Renal cortex interstitium (tissue), 15 donors: ENCODE data around the gene PIGM. TPM values are rescaled to one million over a fixed set of nuclear protein-coding genes. Genes with fewer than 3 reads are reported as not detected.

Experiments used
- DNase-seq, 11 donors: peaks; one replicate each; pipeline ENCODE4 v3.0.0-alpha.2; 2013; ENCODE audit warnings: low read depth in 9 of 11, low spot score in 4 of 11; ENCODE audit errors: extremely low read depth in 1 of 11
- long read RNA-seq, 16 experiments: transcript quantifications; one replicate each; lab custom pipeline, GENCODE V29; 2026
- polyA plus RNA-seq, 3 donors: library from polyadenylated mRNA; unstranded; fragments of 120-200 nt; gene quantifications; one replicate each; pipeline ENCODE4 v1.2.1, GENCODE V29; 2013; ENCODE audit not compliant: insufficient read length in 3 of 3

PIGM gene
- 10 to 100 TPM; 11.7 to 13.0 (median 12.4) TPM for polyA plus RNA-seq
- long read RNA-seq, donor 1, full-length matches to known transcripts = 21 of 21 reads
- long read RNA-seq, donor 1, partial matches to known transcripts = 0 of 21 reads
- long read RNA-seq, donor 1, other reads (novel, unspliced or antisense) = 0 of 21 reads
- long read RNA-seq, donor 2, full-length matches to known transcripts = 14 of 14 reads
- long read RNA-seq, donor 2, partial matches to known transcripts = 0 of 14 reads
- long read RNA-seq, donor 2, other reads (novel, unspliced or antisense) = 0 of 14 reads
- long read RNA-seq, donor 3, full-length matches to known transcripts = 29 of 29 reads
- long read RNA-seq, donor 3, partial matches to known transcripts = 0 of 29 reads
- long read RNA-seq, donor 3, other reads (novel, unspliced or antisense) = 0 of 29 reads
- long read RNA-seq, donor 4, full-length matches to known transcripts = 29 of 29 reads
- long read RNA-seq, donor 4, partial matches to known transcripts = 0 of 29 reads
- long read RNA-seq, donor 4, other reads (novel, unspliced or antisense) = 0 of 29 reads
- long read RNA-seq, donor 5 = 0 reads
- long read RNA-seq, donor 6, full-length matches to known transcripts = 42 of 42 reads
- long read RNA-seq, donor 6, partial matches to known transcripts = 0 of 42 reads
- long read RNA-seq, donor 6, other reads (novel, unspliced or antisense) = 0 of 42 reads
- long read RNA-seq, donor 7, full-length matches to known transcripts = 35 of 35 reads
- long read RNA-seq, donor 7, partial matches to known transcripts = 0 of 35 reads
- long read RNA-seq, donor 7, other reads (novel, unspliced or antisense) = 0 of 35 reads
- long read RNA-seq, donor 8, full-length matches to known transcripts = 49 of 49 reads
- long read RNA-seq, donor 8, partial matches to known transcripts = 0 of 49 reads
- long read RNA-seq, donor 8, other reads (novel, unspliced or antisense) = 0 of 49 reads
- long read RNA-seq, donor 9, full-length matches to known transcripts = 23 of 23 reads
- long read RNA-seq, donor 9, partial matches to known transcripts = 0 of 23 reads
- long read RNA-seq, donor 9, other reads (novel, unspliced or antisense) = 0 of 23 reads
- long read RNA-seq, donor 10, full-length matches to known transcripts = 34 of 34 reads
- long read RNA-seq, donor 10, partial matches to known transcripts = 0 of 34 reads
- long read RNA-seq, donor 10, other reads (novel, unspliced or antisense) = 0 of 34 reads
- long read RNA-seq, donor 11, full-length matches to known transcripts = 14 of 14 reads
- long read RNA-seq, donor 11, partial matches to known transcripts = 0 of 14 reads
- long read RNA-seq, donor 11, other reads (novel, unspliced or antisense) = 0 of 14 reads
- long read RNA-seq, donor 12, full-length matches to known transcripts = 26 of 26 reads
- long read RNA-seq, donor 12, partial matches to known transcripts = 0 of 26 reads
- long read RNA-seq, donor 12, other reads (novel, unspliced or antisense) = 0 of 26 reads
- long read RNA-seq, donor 13, full-length matches to known transcripts = 38 of 38 reads
- long read RNA-seq, donor 13, partial matches to known transcripts = 0 of 38 reads
- long read RNA-seq, donor 13, other reads (novel, unspliced or antisense) = 0 of 38 reads
- long read RNA-seq, donor 14, full-length matches to known transcripts = 21 of 21 reads
- long read RNA-seq, donor 14, partial matches to known transcripts = 0 of 21 reads
- long read RNA-seq, donor 14, other reads (novel, unspliced or antisense) = 0 of 21 reads
- long read RNA-seq, donor 15, full-length matches to known transcripts = 20 of 20 reads
- long read RNA-seq, donor 15, partial matches to known transcripts = 0 of 20 reads
- long read RNA-seq, donor 15, other reads (novel, unspliced or antisense) = 0 of 20 reads
- long read RNA-seq, donor 16, full-length matches to known transcripts = 85 of 85 reads
- long read RNA-seq, donor 16, partial matches to known transcripts = 0 of 85 reads
- long read RNA-seq, donor 16, other reads (novel, unspliced or antisense) = 0 of 85 reads

DNA sequence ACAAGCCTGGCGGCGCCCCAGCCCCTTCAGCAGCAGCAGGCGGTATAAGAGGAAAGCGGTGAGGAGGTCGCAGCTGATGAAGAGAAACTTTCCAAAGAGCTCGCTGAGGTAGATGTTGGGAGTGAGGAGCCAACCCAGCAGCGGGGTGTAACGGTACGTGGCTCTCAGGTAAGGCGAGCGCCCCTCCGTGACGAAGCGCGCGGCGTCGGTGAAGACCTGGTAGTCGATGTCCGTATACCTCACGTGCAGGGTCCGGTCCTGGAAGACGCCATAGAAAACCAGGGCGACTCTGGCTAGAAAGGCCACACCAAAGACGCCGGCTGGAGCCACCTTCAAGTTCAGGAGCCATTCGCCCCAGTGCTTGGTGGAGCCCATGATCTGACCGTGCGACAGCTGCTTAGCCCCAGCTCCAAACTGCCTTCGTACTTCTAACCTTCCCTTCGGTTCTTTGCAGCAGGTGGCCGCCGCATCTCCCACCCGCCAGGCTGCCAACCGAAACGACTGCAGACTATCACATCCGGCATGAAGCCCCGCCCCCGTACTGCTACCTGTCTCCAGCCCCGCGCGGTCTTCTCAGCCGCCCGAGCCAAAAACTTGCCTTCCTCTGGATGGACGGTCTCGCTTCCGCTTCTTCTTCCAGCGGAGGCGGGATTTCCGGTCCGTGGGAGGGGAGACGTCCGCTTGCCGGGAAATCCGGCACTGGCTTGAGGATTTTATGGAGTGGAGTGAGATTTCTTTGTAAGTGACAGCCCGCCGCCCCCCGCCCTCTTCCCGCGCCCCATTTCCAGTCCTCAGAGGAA, at the start of gene PIGM:
TSS of gene PIGM (minus strand) at position 626 of the 800 bp plus-strand sequence. CDS start at position 375, 251 bp downstream.
- peak; percentile 85 to 95 (median 92) for DNase-seq

DNA sequence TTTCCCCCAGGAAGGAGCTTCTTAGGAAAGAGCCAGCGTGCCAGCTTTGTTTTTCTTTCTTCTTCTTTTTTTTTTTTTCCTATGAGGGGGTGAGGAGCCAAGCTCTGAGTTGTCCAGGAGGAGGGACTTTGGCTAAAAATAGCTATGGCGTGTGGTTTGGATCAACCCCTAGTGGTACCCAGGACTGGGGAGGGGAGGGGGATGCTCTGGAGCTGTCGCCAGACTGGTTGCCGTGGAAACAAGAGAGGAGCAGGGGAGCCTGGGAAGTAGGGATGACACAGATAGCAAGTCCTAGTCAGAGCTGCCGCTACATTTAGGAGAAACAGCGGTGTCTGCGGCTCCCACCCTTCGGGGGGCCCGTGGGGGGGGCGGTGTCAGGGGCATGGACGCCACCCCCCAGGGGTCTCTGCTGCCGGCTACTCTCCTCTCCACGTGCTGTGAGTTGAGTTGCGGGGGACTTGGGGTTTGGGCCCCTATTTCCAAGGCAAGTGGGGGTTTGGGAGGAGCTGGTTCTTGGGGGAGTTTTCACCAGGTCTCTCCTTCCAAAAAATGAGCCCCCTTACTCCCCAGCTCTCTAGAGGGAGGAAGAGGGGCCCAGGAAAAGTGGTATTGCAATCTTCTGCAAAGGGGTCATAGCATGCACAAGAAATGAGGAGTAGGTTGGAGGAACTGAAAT, 49.6 kb upstream of the PIGM start, which contains the start of gene KCNJ9:
TSS of gene KCNJ9 (plus strand) at position 278 of the 676 bp plus-strand sequence. CDS start 2,493 bp downstream, outside the sequence.
- DNase-seq = no peak

DNA sequence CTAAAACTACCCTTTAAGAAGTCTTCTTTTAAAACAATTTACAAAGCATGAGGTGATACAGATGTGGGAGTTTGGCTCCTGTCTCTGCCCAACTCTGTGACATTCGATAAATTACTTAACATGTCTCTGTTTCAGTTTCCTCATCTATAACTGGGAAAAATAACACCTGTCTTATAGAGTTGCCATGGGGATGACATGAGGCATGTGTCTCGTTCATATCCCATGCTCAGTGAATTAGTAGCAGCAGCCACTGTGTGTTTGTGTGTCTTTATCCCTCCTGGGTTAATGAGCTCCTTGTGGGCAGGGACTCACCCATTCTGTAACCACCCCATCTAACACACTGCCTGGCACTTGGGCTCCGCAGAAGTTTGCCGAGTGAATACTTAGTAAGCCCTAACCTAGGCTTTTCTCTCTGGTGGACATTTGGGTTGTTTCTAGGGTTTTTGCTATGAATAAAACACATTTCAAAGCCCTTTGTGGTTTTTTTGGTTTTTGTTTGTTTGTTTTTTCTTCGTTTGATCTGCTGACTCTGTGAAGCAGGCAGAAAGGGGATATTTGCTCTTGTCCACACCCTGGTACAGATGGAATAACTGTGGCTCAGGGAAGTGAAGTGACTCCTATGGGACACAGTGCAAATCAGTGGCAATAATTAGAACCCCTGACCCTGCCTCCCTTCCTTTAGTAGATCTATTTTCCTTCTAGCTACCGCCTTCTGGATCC, 48.8 kb upstream of the PIGM start:
- DNase-seq = no peak

DNA sequence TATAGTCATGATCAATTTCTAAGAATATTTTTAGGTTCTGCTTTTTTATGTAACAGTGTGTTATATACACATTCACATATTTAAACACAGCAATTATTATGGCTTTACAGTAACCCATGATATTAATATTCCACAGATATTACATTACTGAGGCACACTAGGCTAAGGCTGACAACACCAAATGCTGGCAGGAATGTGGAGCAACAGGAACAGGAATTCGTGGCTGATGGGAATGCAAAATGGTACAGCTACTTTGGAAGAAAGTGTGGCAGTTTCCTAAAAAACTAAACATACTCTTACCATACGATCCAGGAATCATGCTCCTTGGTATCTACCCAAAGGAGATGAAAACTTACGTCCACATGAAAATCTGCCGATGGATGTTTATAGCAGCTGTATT, 47.7 kb upstream of the PIGM start:
- no peak for DNase-seq

DNA sequence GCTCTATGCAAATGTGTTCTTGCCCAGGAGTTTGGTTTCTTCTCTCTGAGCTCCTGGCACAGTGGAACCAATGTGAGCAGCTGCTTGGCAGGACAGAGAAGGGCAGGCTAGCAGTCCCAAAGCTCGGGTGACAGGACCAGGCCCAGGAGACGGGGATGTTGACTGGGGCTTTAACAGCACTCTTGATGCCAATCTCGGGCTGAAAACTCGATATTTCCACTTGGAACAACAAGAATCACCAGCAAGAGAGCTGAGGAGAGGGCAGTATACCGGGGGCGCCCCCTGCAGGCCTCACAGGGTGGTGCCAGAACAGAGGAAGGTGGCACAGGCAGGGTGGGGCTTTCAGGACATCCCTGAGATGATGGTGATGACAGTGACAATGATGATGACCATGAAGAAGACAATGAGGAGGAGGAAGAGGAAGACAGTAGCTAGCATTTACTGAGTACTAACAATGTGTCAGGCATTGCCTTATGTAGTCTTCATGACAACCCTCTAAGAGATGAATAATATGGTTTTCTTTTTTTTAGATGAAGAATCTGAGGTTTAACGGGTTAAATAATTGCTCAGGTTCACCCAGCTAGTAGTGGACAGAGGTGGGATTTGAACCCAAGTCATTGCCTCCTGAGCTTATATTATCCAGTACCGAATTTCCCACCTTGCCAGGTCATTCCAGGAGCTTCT, 46.9 kb upstream of the PIGM start:
- DNase-seq = no peak

DNA sequence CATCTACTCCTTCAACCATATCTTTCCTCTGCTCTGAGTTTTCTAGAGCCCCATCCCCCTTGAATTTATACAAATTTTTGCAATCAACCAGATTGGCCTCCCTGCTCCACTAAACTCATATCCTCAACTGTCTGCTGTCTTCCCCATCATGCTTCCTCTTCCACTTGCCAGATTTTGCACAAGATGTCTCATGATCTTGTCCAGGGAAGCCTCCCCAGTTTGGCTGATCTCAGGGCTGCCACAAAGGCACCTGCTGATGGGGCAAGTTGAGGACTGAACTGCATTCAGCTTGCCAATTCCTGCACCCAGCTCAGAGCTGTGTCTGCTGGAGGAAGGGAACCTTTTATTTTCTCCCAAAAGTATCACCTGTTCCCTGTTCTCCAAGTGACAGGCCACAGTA, 45.7 kb upstream of the PIGM start:
- no peak for DNase-seq

DNA sequence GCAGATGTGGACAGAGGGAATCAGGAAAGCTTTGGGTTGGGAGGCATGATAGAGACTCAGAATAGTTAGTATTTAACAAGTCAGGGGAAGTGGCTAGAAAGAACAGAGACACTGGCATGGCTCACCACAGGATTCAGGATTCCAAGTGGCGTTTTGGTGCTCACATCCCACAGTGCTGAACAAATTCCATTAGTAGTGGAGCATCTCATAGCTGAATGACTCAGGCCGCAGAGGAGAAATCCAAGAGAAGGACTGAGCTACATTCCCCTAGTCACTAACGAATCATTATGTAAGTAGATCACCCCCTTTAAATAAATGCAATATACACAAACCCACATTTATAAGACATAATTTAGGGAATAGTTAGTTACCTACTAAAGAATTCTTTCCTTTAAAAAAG, 44.5 kb upstream of the PIGM start:
- no peak for DNase-seq

DNA sequence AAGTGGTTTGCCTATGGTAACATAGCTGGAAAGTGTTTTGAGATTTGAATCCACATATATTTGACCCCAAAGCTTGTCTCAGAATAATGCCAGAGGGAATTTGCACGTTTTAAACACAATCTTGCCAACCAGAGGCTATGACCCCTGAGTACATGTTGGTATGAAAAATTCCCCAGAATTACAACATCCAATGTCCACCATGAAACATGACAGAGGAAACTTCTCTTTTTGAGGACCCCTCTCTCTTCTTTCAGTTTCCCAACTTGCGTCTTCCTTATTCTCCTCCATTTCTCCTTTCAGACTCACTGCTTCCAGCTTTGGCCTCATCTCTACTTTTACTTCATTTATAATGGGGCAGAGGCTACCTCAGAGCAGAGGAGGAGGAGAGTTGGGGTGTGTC, 44.0 kb upstream of the PIGM start:
- DNase-seq = no peak

DNA sequence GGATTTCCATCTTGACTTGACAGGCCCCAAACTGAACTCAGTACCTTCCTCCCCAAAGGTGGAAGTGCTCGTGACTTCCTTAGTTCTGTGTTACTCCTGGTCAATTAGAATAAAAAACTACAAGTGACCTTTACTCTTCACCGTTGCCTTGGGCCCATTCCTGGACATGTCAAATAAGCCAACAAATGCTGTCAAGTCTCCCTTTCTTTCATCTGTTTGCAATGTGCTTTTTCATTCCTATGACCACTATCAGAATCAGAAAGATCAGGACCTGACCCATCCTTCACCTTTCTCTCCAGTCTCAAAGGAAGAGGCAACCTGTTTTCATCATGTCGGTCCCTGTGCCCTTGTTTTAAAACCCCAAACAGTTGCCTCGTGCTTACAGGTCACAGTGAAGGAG, 43.1 kb upstream of the PIGM start:
- DNase-seq = no peak

DNA sequence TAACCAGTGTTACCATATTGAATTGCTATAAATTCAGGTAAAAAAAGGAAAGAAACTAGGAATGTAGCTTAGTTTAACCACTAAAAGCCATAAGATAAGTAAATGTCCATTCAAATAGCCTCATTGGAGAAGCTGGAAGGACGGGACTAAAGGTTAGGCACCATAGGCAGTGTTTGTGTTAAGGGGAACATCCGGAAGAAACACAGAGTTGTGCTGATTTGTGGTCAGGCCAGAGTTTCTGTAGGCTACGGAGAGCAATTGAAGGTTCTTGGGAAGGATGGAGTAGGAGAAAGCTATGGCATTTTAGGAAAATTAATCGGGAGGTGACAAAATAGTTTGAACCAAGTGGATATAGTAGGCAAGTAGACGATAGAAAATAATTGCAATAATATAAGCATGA, 39.5 kb upstream of the PIGM start:
- no peak for DNase-seq

DNA sequence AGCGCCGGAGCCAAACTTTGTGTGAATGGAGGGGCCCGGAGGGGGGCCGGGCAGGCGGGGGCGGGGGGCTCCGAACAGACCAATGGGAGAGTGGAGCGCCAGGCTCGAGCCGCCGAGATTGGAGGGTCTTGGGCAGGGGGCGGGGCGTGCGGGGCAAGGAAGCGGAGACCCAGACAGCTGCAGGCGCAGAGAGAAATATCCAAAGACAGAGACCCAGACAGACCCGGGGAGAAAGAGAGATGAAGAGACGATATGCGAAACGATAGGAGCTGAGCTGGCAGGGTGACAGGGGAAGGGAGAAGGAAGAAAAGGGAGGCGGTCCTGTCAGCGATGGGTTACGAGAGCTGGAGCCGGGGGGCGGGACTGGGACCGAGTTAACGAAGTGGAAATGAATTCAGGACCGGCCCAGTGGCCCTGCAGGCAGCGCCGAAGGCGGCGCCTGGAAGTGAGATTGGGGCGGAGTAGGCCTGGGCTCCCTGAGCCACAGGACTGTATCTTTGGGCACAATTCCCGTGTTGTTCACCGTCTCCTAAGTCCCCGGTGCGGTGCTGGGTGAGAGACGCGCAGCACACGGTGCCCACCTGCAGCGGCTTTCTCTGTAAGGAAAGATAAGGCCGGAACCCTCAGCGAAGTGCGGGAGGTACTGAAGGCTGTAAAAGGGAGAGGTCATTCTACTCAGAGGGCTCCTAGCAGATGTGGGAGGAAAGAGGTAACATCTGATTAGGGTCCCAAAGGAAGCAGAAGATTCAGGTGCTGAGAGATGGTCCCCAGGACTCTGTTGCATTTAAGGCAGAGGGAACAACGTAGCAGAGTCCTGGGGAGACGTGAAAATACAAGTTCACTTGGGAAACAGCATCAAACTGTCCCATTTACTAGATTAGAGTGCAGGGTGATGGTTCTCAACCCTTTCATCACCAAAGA, 38.7 kb upstream of the PIGM start:
- peak in 6 of 11 donors; percentile 47 to 60 (median 55) for DNase-seq

DNA sequence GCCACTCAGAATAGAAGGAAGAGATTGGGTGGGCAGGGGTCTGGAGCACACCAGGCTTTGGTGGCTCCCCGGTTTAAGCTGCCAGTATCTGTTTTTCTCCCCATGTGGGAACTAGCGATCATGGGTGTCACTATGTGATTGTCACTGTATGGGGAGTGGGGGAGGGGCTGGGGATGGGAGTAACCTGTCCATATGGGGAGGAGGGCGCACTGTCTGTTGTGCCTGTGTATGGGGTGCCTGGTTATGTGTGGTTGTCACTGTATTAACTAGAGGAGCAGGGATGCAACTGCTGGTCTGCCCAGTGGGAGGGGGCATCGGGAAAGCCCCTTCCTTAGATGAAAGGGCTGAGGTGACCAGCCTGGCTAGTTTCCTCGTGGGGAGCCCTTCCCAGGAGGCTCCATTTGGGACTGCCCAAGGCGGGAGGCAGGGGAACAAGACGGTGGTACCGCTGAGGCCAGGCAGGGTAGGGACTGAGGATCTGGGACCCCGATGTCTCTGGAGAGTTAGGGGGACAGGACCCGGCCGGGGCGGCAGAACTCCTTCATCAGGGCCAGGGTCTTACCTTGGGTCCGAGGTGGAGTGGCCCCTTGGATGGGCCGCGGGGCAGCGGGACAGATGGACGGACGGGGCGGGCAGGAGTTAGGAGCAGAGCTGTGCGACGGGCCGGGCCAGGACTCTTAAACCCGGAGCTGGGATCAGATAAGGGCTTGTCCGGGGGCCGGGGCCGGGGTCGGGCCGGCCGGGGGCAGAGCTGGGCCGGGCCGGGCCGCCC, 37.9 kb upstream of the PIGM start, which contains the start of gene KCNJ10:
TSS of gene KCNJ10 (minus strand) at position 701 of the 772 bp plus-strand sequence. CDS start 27,628 bp downstream, outside the sequence.
- no peak for DNase-seq

DNA sequence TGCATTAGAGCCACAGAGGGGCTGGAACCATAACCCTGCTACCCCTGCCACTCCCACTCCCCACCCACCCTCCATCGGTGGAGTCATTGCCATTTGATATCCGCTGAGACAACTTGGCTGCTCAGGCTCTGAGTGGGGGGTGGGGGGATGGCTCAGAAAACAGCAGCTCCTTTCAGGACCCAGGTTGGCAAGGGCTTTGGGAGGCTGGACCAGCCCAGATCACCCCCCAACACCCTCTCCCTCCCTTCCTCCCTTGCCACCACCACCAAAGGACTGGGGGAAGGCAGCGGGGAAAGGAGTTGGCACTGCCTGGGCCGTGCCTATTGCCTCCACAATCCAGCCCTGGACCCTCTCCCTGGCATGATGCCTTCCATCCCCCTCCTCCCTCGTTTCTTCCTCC, 36.4 kb upstream of the PIGM start:
- no peak for DNase-seq
